GM18873 (cell line): ENCODE data around the gene EGLN1.
"Not testable (repeated sequence)": the region's sequence is repeated elsewhere in the genome, so short reads cannot be mapped to it uniquely, and the experiment has no call there.

Experiments
- ATAC-seq: cut with Tn5 transposase; IDR thresholded peaks from one replicate; pipeline ENCODE4 v1.9.1; 2021; ENCODE audit warnings: mild to moderate bottlenecking, moderate library complexity, moderate number of reproducible peaks; ENCODE audit not compliant: unreplicated experiment, low FRiP score

Gene EGLN1

GRCh38 chr1:231421971-231422797 lies at the start of gene EGLN1:
Gene EGLN1, minus strand, starts transcription at chr1:231422287. Its CDS starts 399 bp downstream, at chr1:231421888.
- ATAC-seq, result peak; percentile 69

GRCh38 chr1:231471500-231471899 lies 49.4 kb upstream of the EGLN1 start:
- ATAC-seq, result not testable (repeated sequence)

GRCh38 chr1:231471027-231471426 lies 48.9 kb upstream of the EGLN1 start:
- not testable (repeated sequence) for ATAC-seq

GRCh38 chr1:231467986-231468385 lies 45.9 kb upstream of the EGLN1 start:
- ATAC-seq, result no peak

- ATAC-seq, result no peak
Measured at GRCh38 chr1:231465051-231465450, 43.0 kb upstream of the EGLN1 start.

- no peak for ATAC-seq
Measured at GRCh38 chr1:231463541-231463940, 41.5 kb upstream of the EGLN1 start.

- ATAC-seq, result peak; percentile 75
Measured at GRCh38 chr1:231460614-231461013, 38.5 kb upstream of the EGLN1 start.

- not testable (repeated sequence) for ATAC-seq
Measured at GRCh38 chr1:231459438-231459837, 37.4 kb upstream of the EGLN1 start.

GRCh38 chr1:231457956-231458355 lies 35.9 kb upstream of the EGLN1 start:
- ATAC-seq, result not testable (repeated sequence)

GRCh38 chr1:231454133-231454532 lies 32.0 kb upstream of the EGLN1 start:
- ATAC-seq, result not testable (repeated sequence)

GRCh38 chr1:231446138-231446537 lies 24.1 kb upstream of the EGLN1 start:
- no peak for ATAC-seq

GRCh38 chr1:231444059-231444458 lies 22.0 kb upstream of the EGLN1 start:
- ATAC-seq, result no peak

GRCh38 chr1:231443363-231443762 lies 21.3 kb upstream of the EGLN1 start:
- no peak for ATAC-seq

- ATAC-seq, result no peak
Measured at GRCh38 chr1:231442735-231443134, 20.6 kb upstream of the EGLN1 start.

- no peak for ATAC-seq
Measured at GRCh38 chr1:231432996-231433395, 10.9 kb upstream of the EGLN1 start.

GRCh38 chr1:231431665-231432415 lies 9.8 kb upstream of the EGLN1 start:
- ATAC-seq, result no peak

- ATAC-seq, result not testable (repeated sequence)
Measured at GRCh38 chr1:231430678-231431352, 8.7 kb upstream of the EGLN1 start.

GRCh38 chr1:231428377-231428776 lies 6.3 kb upstream of the EGLN1 start:
- ATAC-seq, result no peak

GRCh38 chr1:231424950-231425805 lies 3.1 kb upstream of the EGLN1 start:
- ATAC-seq, result no peak

- no peak for ATAC-seq
Measured at GRCh38 chr1:231423648-231424047, 1.6 kb upstream of the EGLN1 start.
